Activated T-helper 2 cell treated with anti-CD3 and anti-CD28 coated beads, Interferon-gamma antibody, Interleukin-2, Interleukin-4, amounts not matched to agents 10 μg/mL and 5 μg/mL and 100 μg/mL, durations not matched to agents 14 hours and 24 hours and 36 hours (primary cell): Measurements from ENCODE around the gene AIDA. TPM values are rescaled to one million over a fixed set of nuclear protein-coding genes. Genes with fewer than 3 reads are reported as not detected.
A peak's percentile ranks its signal among the peaks of the same experiment; 100 is the strongest.

Experiments used
- DNase-seq: peaks from one replicate; pipeline ENCODE4 v3.0.0; 2021; ENCODE audit warnings: low spot score
- H3K27ac Mint-ChIP-seq: one replicate; pipeline ENCODE4 v1.8.0; 2021; ENCODE audit warnings: mixed read lengths
- H3K27me3 Mint-ChIP-seq: one replicate; pipeline ENCODE4 v1.8.0; 2021; ENCODE audit warnings: low read depth, mixed read lengths
- H3K36me3 Mint-ChIP-seq: one replicate; pipeline ENCODE4 v1.8.0; 2021; ENCODE audit warnings: low read depth, mixed read lengths
- H3K4me1 Mint-ChIP-seq: one replicate; pipeline ENCODE4 v1.8.0; 2021; ENCODE audit warnings: low read depth, mixed read lengths
- H3K4me3 Mint-ChIP-seq: one replicate; pipeline ENCODE4 v1.8.0; 2021; ENCODE audit warnings: low read depth, mild to moderate bottlenecking, moderate library complexity, mixed read lengths
- H3K9me3 Mint-ChIP-seq: one replicate; pipeline ENCODE4 v1.8.0; 2021; ENCODE audit warnings: mixed read lengths
- intact Hi-C: fragments of 100-400 bp; cut with micrococcal nuclease; formaldehyde crosslinking; loops from one replicate; pipeline ENCODE4 v1.15.1; 2023
- total RNA-seq: library from RNA; stranded (reverse); gene quantifications from 2 replicates; pipeline ENCODE4 v1.2.3, GENCODE V29; 2022

AIDA gene
- total RNA-seq, 1 donor from 2014 or later: 45.7 TPM

DNA sequence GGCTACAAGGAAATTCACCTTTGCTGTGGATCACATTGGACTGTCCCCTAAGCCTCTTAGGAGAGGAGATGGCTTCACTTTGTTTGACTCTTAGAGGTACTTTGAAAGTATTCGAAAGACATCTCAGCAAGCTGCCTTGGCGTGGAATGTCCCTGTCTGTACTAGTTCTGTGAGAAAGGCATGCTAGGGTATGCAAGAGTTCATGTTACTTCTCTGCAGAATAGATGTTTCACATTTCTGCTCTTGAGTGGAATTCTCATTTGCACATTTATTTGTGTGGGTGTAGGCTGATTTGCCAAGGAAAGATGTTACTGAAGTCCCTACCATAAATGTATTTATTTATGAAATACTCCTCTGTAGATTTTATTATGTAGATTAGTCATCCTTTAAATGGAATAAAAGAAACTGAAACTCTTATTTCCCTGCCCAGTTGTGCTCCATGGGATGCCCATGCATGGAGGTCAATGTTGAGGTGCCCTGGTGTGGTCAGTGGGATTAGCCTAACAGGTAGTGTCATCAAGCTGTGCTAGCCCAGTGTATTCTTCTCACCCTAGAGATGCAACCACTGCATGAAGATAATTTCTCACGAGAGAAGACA lies 80.6 kb downstream of the AIDA start:
- Mint-ChIP-seq H3K4me1 (peaks cover 7% of the 10 kb centered on the region), H3K36me3 (peaks cover 58% of the 10 kb centered on the region)
- intact Hi-C loops: loop anchor here (5.0 kb wide), 1 partner anchor 44 kb away; the partner anchor contains the start of gene TAF1A

DNA sequence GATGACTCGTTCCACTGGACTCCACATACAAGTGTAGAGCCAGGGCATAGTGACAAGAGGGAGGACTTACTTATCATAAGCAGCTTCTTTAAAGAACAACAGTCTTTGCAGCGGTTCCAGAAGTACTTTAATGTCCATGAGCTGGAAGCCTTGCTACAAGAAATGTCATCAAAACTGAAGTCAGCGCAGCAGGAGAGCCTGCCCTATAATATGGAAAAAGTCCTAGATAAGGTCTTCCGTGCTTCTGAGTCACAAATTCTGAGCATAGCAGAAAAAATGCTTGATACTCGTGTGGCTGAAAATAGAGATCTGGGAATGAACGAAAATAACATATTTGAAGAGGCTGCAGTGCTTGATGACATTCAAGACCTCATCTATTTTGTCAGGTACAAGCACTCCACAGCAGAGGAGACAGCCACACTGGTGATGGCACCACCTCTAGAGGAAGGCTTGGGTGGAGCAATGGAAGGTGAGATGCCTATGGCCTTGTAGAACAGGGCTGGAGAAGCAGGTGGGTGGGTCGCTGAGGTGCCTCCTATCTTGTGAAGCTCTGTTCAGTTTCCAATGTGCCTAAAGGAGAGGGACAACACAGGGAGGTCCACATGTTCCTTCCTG lies 82.3 kb downstream of the AIDA start:
- peaks cover 56% of the 10 kb centered on the region for H3K36me3 Mint-ChIP-seq
- H3K27ac Mint-ChIP-seq: no peak overlapping the region
- no peak overlapping the region for H3K4me3 Mint-ChIP-seq
- no peaks in the 10 kb centered on the region for H3K9me3 Mint-ChIP-seq
- peaks cover 7% of the 10 kb centered on the region for H3K4me1 Mint-ChIP-seq
- no peaks in the 10 kb centered on the region for H3K27me3 Mint-ChIP-seq
- DNase-seq: no peak
- intact Hi-C loops: loop anchor here (5.0 kb wide), 1 partner anchor 43 kb away; the partner anchor contains the start of gene TAF1A

More for the DNA sequence above, 80.6 kb downstream of the AIDA start:
- Mint-ChIP-seq H3K4me3 (no peak overlapping the region), H3K27ac (no peak overlapping the region), H3K27me3 (no peaks in the 10 kb centered on the region), H3K9me3 (no peaks in the 10 kb centered on the region)
- DNase-seq: no peak

DNA sequence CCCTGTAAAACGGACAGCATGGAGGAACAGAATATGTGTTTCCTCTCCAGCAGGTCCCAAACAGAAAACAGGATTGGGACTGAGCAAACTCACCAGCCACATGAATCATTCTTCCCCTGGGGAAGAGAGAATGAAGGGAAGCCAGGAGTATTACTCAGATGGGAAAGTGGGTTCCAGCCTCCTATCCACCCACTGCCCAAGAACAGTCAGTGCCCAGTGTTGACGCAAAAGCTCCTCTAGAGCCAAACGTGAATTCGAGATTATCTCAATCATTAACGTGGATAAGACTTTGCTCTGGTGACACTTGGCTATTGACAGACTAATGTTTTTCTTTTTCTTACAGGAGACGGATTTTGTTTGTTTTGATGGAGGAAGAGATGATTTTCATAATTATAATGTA lies 85.1 kb downstream of the AIDA start:
- no peak for DNase-seq
- Mint-ChIP-seq H3K27ac (no peak overlapping the region), H3K4me1 (no peaks in the 10 kb centered on the region), H3K27me3 (no peaks in the 10 kb centered on the region), H3K36me3 (peaks cover 54% of the 10 kb centered on the region), H3K4me3 (no peak overlapping the region), H3K9me3 (no peaks in the 10 kb centered on the region)
- intact Hi-C loops: no loop called here

DNA sequence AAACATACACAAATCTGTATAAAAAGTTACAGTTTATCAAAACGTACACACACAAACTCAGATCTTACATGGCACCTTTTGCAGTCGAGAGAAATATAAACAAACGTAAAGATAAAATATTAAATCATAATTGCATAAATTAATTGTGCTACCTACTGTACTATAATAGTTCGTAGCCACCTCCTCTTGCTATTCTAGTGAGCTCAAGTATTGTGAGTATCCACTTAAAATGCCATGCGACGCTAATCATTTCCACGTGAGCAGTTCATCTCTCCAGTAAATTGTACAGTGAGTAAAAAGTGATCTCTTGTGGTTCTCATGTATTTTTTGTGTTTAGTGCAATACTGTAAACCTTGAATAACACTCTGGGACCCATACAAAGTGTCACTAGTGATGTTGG lies 88.1 kb downstream of the AIDA start:
- Mint-ChIP-seq H3K4me1 (peaks cover 14% of the 10 kb centered on the region), H3K27me3 (no peaks in the 10 kb centered on the region), H3K9me3 (no peaks in the 10 kb centered on the region), H3K27ac (no peak overlapping the region), H3K4me3 (no peak overlapping the region), H3K36me3 (peaks cover 53% of the 10 kb centered on the region)
- intact Hi-C loops: no loop called here
- DNase-seq: no peak

DNA sequence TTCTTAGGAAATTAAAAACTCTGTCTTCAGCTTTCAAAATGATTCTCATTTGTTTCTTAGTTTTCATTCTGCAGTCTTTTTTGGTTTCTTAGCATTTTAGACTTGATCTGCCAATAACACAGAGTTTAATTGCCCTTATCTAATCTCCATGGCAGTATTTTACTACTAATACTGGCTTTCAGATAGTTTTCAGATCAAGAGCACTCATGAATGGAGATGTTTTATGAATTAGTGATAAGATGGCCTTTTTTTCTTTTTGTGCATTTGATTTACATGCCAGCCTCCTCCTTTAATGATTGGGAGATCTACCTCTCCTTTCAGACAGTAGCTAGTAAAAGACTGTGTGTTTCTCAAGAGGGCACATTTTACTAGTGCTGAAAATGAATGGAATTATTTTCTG lies 88.8 kb downstream of the AIDA start:
- Mint-ChIP-seq H3K27ac (no peak overlapping the region), H3K4me3 (no peak overlapping the region), H3K4me1 (peaks cover 19% of the 10 kb centered on the region), H3K27me3 (no peaks in the 10 kb centered on the region), H3K36me3 (peaks cover 48% of the 10 kb centered on the region), H3K9me3 (no peaks in the 10 kb centered on the region)
- intact Hi-C loops: no loop called here
- no peak for DNase-seq

DNA sequence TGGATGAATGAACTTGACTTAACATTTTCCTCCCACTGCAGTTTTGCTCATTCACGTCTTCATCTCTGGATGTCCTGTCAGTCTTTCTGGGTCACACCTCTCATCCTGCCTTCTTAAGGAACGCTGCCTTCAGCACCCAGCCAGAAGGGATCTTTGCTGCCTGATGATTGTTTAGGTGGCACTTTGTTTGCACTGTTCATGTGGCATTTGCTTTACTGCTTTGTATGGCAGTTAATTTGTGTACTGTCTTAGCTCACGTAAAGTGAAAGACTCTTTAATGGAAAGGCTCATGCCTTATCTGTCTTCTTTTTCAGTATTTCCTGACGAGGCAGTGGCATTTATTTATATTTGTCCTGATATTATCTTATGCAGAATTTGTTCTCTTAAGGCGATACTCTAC lies 89.5 kb downstream of the AIDA start:
- Mint-ChIP-seq H3K27ac (no peak overlapping the region), H3K4me1 (peaks cover 19% of the 10 kb centered on the region), H3K27me3 (no peaks in the 10 kb centered on the region), H3K36me3 (peaks cover 41% of the 10 kb centered on the region), H3K9me3 (no peaks in the 10 kb centered on the region), H3K4me3 (no peak overlapping the region)
- intact Hi-C loops: no loop called here
- DNase-seq: no peak

DNA sequence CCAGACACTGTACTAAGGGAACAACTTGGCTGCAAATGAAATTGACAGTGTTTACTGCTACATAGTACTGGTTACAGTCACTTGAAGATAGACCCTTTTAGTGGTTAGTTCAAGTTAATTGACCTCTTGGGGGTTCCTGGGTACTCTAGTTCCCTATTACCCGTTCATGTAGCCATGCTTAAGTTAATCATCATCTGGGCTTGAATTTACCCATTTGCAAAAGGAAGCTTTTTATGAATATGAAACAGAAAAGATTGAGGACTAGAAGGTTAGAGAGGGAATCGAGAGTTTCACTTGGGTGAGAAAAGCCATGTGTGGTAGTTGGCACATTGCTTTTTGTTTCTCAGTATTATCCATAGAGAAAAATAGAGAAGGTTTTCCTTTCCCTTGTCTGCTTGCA lies 91.7 kb downstream of the AIDA start:
- intact Hi-C loops: no loop called here
- Mint-ChIP-seq H3K27ac (no peak overlapping the region), H3K4me3 (no peak overlapping the region), H3K36me3 (peaks cover 23% of the 10 kb centered on the region), H3K9me3 (no peaks in the 10 kb centered on the region), H3K27me3 (peaks cover 13% of the 10 kb centered on the region), H3K4me1 (peaks cover 25% of the 10 kb centered on the region)
- DNase-seq: no peak

DNA sequence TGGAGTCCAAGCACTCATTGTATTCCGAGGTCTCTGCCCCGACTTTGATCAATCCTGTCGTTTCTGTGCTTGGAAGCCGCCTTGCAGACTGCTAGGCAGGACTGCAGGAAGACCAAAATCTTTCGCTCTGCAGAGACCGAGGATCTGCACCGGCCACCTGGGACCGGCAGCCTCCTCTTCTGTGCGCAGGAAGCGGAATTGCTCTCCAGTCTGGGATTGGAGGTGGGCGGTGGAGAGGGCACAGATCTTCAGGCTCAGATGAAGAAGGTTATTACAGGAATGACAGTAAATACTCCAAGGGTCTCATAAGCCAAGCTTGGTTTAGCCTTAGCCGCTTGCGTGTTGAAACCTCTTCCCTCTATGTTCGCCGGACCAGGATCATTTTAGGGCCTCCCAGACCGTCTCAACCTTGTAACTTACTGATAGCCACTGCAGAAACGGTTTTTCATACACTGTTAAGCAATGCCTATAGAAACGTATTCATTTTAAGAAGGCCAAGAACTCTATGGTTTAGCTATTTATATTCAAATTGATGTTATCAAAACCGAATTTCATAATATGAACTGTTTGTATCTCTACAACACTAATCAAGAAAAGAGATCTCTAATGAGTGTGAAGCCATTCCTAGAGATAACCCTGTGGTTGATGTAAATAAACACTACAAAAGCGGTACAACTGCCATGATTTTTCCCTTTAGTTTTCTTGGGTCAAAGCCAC lies 93.3 kb downstream of the AIDA start:
- H3K4me3 Mint-ChIP-seq: peak overlapping the region; percentile 85
- H3K27me3 Mint-ChIP-seq: peaks cover 24% of the 10 kb centered on the region
- no peak for DNase-seq
- peaks cover 25% of the 10 kb centered on the region for H3K4me1 Mint-ChIP-seq
- peaks cover 20% of the 10 kb centered on the region for H3K36me3 Mint-ChIP-seq
- peak overlapping the region; percentile 51 for H3K27ac Mint-ChIP-seq
- H3K9me3 Mint-ChIP-seq: no peaks in the 10 kb centered on the region
- intact Hi-C loops: loop anchor here (1.0 to 10.0 kb wide), 4 partner anchors 16 to 1744 kb away; partner anchors contain the start of gene HLX

Other genes starting within 250 kb of the AIDA start
- gene HHIPL2, start 164.4 kb downstream of the AIDA start, total RNA-seq: 0.16 and 0.21 TPM in 2 replicates
- 17.6 and 17.9 TPM in 2 replicates for gene TAF1A, start 122.6 kb downstream of the AIDA start, total RNA-seq
- 40.6 and 44.4 TPM in 2 replicates for gene MIA3, start 94.4 kb downstream of the AIDA start, total RNA-seq
- 34.3 and 37.7 TPM in 2 replicates for gene BROX, start 73 bp upstream of the AIDA start, total RNA-seq
- not detected in 2 replicates for gene FAM177B, start 24.7 kb upstream of the AIDA start, total RNA-seq
- gene DISP1, start 102.5 kb upstream of the AIDA start, total RNA-seq: 1.7 and 2.0 TPM in 2 replicates